ENCODE results near the gene NLRP14.

NLRP14 gene
- 0 reads per million in 2 experiments for total RNA-seq

- no peak for DNase-seq (ENCODE audit: low read depth)
These were observed at the start of gene NLRP14, which contains the start of gene ZNF214 for GRCh38 chr11:7020183-7020917. Gene NLRP14, plus strand, starts transcription at chr11:7020479. Its CDS starts 18,108 bp downstream, at chr11:7038587. Gene ZNF214, minus strand, starts transcription at chr11:7020346. Its CDS starts 17,511 bp downstream, at chr11:7002835.

GRCh38 chr11:6979365-6979764, 40.9 kb upstream of the NLRP14 start:
- no peak for DNase-seq (ENCODE audit: low read depth)

- DNase-seq (ENCODE audit: low read depth) = no peak
These were observed 33.8 kb upstream of the NLRP14 start for GRCh38 chr11:6986487-6986886.

- DNase-seq (ENCODE audit: low read depth) = no peak
These were observed 31.8 kb upstream of the NLRP14 start for GRCh38 chr11:6988506-6988905.

GRCh38 chr11:6991227-6991626, 29.1 kb upstream of the NLRP14 start:
- DNase-seq (ENCODE audit: low read depth) = no peak

GRCh38 chr11:6992026-6992425, 28.3 kb upstream of the NLRP14 start:
- DNase-seq (ENCODE audit: low read depth) = no peak

GRCh38 chr11:6992457-6993417, 27.5 kb upstream of the NLRP14 start:
- no peak for DNase-seq (ENCODE audit: low read depth)

GRCh38 chr11:6995703-6996102, 24.6 kb upstream of the NLRP14 start:
- DNase-seq (ENCODE audit: low read depth) = no peak

- no peak for DNase-seq (ENCODE audit: low read depth)
These were observed 15.8 kb upstream of the NLRP14 start for GRCh38 chr11:7004482-7004881.

- no peak for DNase-seq (ENCODE audit: low read depth)
These were observed 6.2 kb upstream of the NLRP14 start for GRCh38 chr11:7014118-7014517.

GRCh38 chr11:7016011-7016410, 4.3 kb upstream of the NLRP14 start:
- no peak for DNase-seq (ENCODE audit: low read depth)

GRCh38 chr11:7019500-7020182, 638 bp upstream of the NLRP14 start:
- no peak for DNase-seq (ENCODE audit: low read depth)

- DNase-seq (ENCODE audit: low read depth) = no peak
These were observed 1.0 kb downstream of the NLRP14 start for GRCh38 chr11:7021318-7021717.

- no peak for DNase-seq (ENCODE audit: low read depth)
These were observed 7.9 kb downstream of the NLRP14 start for GRCh38 chr11:7028141-7028540.

- no peak for DNase-seq (ENCODE audit: low read depth)
These were observed 10.6 kb downstream of the NLRP14 start for GRCh38 chr11:7030836-7031235.

GRCh38 chr11:7031471-7031871, 11.2 kb downstream of the NLRP14 start:
- DNase-seq (ENCODE audit: low read depth) = no peak

- no peak for DNase-seq (ENCODE audit: low read depth)
These were observed 12.4 kb downstream of the NLRP14 start for GRCh38 chr11:7032692-7033091.

- no peak for DNase-seq (ENCODE audit: low read depth)
These were observed 13.7 kb downstream of the NLRP14 start for GRCh38 chr11:7034019-7034418.

- no peak for DNase-seq (ENCODE audit: low read depth)
These were observed 26.3 kb downstream of the NLRP14 start for GRCh38 chr11:7046474-7047175.

GRCh38 chr11:7050191-7050590, 29.9 kb downstream of the NLRP14 start:
- no peak for DNase-seq (ENCODE audit: low read depth)

- no peak for DNase-seq (ENCODE audit: low read depth)
These were observed 36.7 kb downstream of the NLRP14 start for GRCh38 chr11:7056828-7057513.

All from T follicular helper cell (primary cell).